ENCODE measurements around the gene MCHR2.

Gene MCHR2

DNA sequence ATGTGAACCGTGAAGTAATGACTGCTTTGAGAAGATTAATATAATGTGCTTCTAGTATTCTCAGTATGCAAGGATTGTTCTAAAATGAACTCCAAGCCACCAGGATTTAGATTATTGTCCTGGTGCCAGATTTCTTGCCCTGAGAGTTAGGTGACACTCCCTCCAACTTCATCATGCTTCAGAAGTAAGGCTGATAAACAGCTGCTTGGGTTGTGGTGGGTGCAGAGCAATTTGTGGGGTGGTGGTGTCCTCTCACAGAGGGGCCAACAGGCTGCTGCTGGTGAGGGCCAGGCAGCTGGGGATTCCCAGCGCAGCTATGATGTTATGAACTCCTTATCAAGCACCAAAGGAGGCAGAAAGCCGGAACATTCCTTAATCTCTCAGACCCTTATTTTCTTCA is 114.6 kb downstream of the MCHR2 start:
- no peak for DNase-seq (ENCODE audit: low read depth)
- no peak overlapping the region for H3K4me3 ChIP-seq (ENCODE audit: low read depth, low read length)
- TF ChIP-seq, protein P1, sequence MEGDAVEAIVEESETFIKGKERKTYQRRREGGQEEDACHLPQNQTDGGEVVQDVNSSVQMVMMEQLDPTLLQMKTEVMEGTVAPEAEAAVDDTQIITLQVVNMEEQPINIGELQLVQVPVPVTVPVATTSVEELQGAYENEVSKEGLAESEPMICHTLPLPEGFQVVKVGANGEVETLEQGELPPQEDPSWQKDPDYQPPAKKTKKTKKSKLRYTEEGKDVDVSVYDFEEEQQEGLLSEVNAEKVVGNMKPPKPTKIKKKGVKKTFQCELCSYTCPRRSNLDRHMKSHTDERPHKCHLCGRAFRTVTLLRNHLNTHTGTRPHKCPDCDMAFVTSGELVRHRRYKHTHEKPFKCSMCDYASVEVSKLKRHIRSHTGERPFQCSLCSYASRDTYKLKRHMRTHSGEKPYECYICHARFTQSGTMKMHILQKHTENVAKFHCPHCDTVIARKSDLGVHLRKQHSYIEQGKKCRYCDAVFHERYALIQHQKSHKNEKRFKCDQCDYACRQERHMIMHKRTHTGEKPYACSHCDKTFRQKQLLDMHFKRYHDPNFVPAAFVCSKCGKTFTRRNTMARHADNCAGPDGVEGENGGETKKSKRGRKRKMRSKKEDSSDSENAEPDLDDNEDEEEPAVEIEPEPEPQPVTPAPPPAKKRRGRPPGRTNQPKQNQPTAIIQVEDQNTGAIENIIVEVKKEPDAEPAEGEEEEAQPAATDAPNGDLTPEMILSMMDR (IDR thresholded peaks at IDR 0.05; ENCODE audit: low read depth, low read length, missing control alignments) = no peak

DNA sequence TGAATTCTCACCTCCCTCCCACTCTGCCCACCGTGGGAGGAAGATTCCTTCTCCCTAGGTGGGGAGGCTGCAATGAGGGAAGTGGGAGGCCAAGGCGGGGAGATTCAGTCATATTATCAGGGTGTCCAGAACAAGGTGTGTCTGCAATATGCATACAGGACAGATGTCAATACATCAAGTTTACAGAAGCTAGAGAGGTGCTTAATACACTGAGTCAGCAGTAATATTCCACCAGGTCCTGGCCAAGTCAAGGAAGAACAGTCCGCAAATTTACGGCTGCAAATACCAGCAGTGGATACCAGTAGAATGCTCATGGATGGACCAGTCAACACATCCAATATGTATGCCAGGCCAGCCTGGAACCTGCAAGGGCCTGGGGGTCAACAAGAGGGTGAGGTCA is 119.0 kb downstream of the MCHR2 start:
- TF ChIP-seq, protein P1 (IDR thresholded peaks at IDR 0.05; ENCODE audit: low read depth, low read length, missing control alignments) = no peak
- no peak for DNase-seq (ENCODE audit: low read depth)
- no peak overlapping the region for H3K4me3 ChIP-seq (ENCODE audit: low read depth, low read length)

DNA sequence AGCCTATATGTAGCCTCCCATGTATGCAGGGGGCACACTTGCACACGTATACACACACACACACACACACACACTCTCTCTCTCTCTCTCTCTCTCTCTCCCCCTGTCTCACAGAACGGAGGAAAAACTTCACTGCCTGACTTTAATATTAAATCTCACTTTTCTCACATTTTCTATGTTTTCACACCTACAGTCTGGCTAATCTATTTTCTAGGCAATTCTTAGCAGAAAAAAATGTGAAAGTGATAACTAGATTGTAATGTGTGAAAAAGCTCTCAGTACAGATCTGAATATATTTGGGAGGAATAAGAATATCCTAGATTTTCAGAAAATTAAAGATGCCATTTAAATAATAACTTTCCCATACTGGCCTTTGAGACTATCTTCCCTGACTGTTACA is 120.9 kb downstream of the MCHR2 start:
- TF ChIP-seq, protein P1 (IDR thresholded peaks at IDR 0.05; ENCODE audit: low read depth, low read length, missing control alignments) = no peak
- no peak for DNase-seq (ENCODE audit: low read depth)
- no peak overlapping the region for H3K4me3 ChIP-seq (ENCODE audit: low read depth, low read length)

DNA sequence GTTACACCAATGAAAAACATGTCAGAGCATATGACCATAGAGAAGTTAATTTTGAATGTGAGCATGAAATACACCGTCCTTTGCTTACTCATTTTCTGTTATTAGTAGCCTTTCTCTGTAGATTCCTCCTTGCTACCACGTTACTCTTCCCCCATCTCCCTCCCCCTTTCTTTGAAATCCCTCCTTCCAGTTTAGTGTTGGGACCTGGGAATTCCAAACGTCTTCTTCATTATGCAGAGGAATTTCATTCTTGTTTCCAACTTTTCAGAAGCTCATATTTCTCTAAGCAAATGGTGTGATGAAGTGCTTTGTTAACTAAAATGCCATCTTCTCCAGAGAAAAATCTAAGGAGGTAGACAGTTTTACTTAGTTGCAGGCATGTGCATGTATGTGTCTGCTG is 122.4 kb downstream of the MCHR2 start:
- TF ChIP-seq, protein P1 (IDR thresholded peaks at IDR 0.05; ENCODE audit: low read depth, low read length, missing control alignments) = no peak
- no peak overlapping the region for H3K4me3 ChIP-seq (ENCODE audit: low read depth, low read length)
- DNase-seq (ENCODE audit: low read depth) = no peak
